Gastrocnemius medialis (tissue), 4 donors: ENCODE data around the gene TTLL5. TPM values are rescaled to one million over a fixed set of nuclear protein-coding genes. Genes with fewer than 3 reads are reported as not detected.

Experiments
- ATAC-seq, 2 donors: fragments of 150-250 bp; one replicate each; pipeline ENCODE4 v1.9.1; 2016
- DNase-seq, 2 donors: peaks; one replicate each; pipeline ENCODE4 v3.0.0-alpha.2; 2019
- H3K27ac ChIP-seq, 4 donors: fragments of 200-600 bp; sonication (generic); 1 replicate in 1 of 4; 2 replicates in 3 of 4; pipeline ENCODE4 v1.5.1; 2016 to 2018; ENCODE audit warnings: mild to moderate bottlenecking in 2 of 4, moderate library complexity in 1 of 4
- H3K27me3 ChIP-seq, 3 donors: fragments of 200-600 bp; sonication (generic) in 2 of 3; 1 replicate in 1 of 3; 2 replicates in 2 of 3; pipeline versions ENCODE4 v1.5.1 to v1.6.0; 2016 to 2019; ENCODE audit warnings: mild to moderate bottlenecking in 1 of 3, moderate library complexity in 1 of 3
- H3K36me3 ChIP-seq, 2 donors: fragments of 200-600 bp; sonication (generic) in 1 of 2; one replicate each; pipeline ENCODE4 v1.5.1; 2017 to 2018
- H3K4me1 ChIP-seq, 2 donors: fragments of 200-600 bp; sonication (generic) in 1 of 2; one replicate each; pipeline ENCODE4 v1.5.1; 2016 to 2017; ENCODE audit warnings: mild to moderate bottlenecking in 2 of 2
- H3K4me3 ChIP-seq, 4 donors: fragments of 200-600 bp; sonication (generic) in 3 of 4; 1 replicate in 1 of 4; 2 replicates in 3 of 4; pipeline ENCODE4 v1.5.1; 2016 to 2019; ENCODE audit warnings: mild to moderate bottlenecking in 2 of 4
- H3K9me3 ChIP-seq, 3 donors: fragments of 200-600 bp; sonication (generic) in 2 of 3; 1 replicate in 1 of 3; 2 replicates in 2 of 3; pipeline ENCODE4 v1.5.1; 2016 to 2019
- POLR2A ChIP-seq, 2 donors: fragments of 450-650 bp; IDR thresholded peaks; one replicate each; pipeline ENCODE4 v1.6.1; 2017; ENCODE audit warnings: antibody characterized with exemption in 2 of 2, mild to moderate bottlenecking in 2 of 2, moderate library complexity in 2 of 2
- in situ Hi-C, 4 donors: fragments of 200-750 bp; cut with MboI; loops; one replicate each; pipeline versions ENCODE4 v1.15.0 to v1.8.0; 2017; ENCODE audit warnings: low sequenced_read_pairs in 4 of 4
- intact Hi-C: fragments of 100-400 bp; cut with DNase I; formaldehyde crosslinking; loops from one replicate; pipeline ENCODE4 v1.15.1; 2023; ENCODE audit warnings: low total_unique reads
- total RNA-seq, 4 donors: library from RNA; depleted of rRNA; stranded (reverse); fragments of >200 nt; gene quantifications; one replicate each; pipeline versions ENCODE4 v1.1.0 to v1.2.3, GENCODE V29; 2016
- TF ChIP-seq, protein P1 (sequence below), 5 experiments: fragments of 450-650 bp in 3 of 5; fragments of 200-600 bp in 2 of 5; sonication (generic) in 2 of 5; IDR thresholded peaks in 4 of 5; conservative IDR thresholded peaks in 1 of 5; 1 replicate in 4 of 5; 2 replicates in 1 of 5; pipeline ENCODE4 v1.5.1; 2016 to 2019; ENCODE audit warnings: antibody characterized with exemption in 5 of 5, mild to moderate bottlenecking in 3 of 5, moderate library complexity in 3 of 5

Gene TTLL5
- total RNA-seq, 4 donors from 2014 or later = 9.1 to 36.0 (median 16.4) TPM

GRCh38 chr14:75727124-75727523 lies 66.1 kb downstream of the TTLL5 start:
- H3K9me3 ChIP-seq = no peaks in the 10 kb centered on the region
- H3K27ac ChIP-seq = no peak overlapping the region
- intact Hi-C loops = no loop called here
- peaks cover 25 to 30% of the 10 kb centered on the region in 2 donors for H3K4me1 ChIP-seq
- ATAC-seq (no peak), DNase-seq (no peak)
- no peak for TF ChIP-seq POLR2A (IDR thresholded peaks at IDR 0.05)
- TF ChIP-seq, protein P1, sequence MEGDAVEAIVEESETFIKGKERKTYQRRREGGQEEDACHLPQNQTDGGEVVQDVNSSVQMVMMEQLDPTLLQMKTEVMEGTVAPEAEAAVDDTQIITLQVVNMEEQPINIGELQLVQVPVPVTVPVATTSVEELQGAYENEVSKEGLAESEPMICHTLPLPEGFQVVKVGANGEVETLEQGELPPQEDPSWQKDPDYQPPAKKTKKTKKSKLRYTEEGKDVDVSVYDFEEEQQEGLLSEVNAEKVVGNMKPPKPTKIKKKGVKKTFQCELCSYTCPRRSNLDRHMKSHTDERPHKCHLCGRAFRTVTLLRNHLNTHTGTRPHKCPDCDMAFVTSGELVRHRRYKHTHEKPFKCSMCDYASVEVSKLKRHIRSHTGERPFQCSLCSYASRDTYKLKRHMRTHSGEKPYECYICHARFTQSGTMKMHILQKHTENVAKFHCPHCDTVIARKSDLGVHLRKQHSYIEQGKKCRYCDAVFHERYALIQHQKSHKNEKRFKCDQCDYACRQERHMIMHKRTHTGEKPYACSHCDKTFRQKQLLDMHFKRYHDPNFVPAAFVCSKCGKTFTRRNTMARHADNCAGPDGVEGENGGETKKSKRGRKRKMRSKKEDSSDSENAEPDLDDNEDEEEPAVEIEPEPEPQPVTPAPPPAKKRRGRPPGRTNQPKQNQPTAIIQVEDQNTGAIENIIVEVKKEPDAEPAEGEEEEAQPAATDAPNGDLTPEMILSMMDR (IDR thresholded peaks at IDR 0.05 in 4 of 5, conservative IDR thresholded peaks at IDR 0.05 in 1 of 5) = no peak
- in situ Hi-C loops = no loop called here
- no peak overlapping the region for H3K4me3 ChIP-seq
- H3K27me3 ChIP-seq = no peaks in the 10 kb centered on the region
- H3K36me3 ChIP-seq = no peaks in the 10 kb centered on the region

DNA sequence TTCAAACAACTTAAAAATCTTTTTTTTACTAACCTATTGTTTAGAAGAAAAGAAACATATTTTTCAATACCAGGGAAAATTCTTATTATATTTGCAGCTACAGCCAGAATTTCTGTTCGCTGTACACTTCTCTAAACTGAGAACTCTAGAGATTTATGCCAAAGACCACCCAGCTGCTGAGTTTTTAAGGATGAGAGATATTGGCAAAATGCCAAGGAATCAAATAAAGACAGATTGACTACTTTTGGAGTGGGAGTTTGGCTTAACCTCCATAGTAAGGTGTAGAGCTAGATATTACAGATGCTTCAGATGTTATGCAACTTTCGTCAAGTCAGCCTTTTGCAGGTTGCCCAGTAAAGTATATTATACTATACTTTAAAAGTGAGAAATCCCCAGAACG lies 71.8 kb downstream of the TTLL5 start:
- H3K27ac ChIP-seq = no peak overlapping the region
- ATAC-seq = no peak
- H3K27me3 ChIP-seq = no peaks in the 10 kb centered on the region
- DNase-seq = no peak
- H3K9me3 ChIP-seq = no peaks in the 10 kb centered on the region
- no peaks in the 10 kb centered on the region for H3K4me1 ChIP-seq
- no peak overlapping the region for H3K4me3 ChIP-seq
- TF ChIP-seq, protein P1 (IDR thresholded peaks at IDR 0.05 in 4 of 5, conservative IDR thresholded peaks at IDR 0.05 in 1 of 5) = no peak
- TF ChIP-seq POLR2A (IDR thresholded peaks at IDR 0.05) = no peak
- no peaks in the 10 kb centered on the region for H3K36me3 ChIP-seq
- intact Hi-C loops = no loop called here
- in situ Hi-C loops = no loop called here

DNA sequence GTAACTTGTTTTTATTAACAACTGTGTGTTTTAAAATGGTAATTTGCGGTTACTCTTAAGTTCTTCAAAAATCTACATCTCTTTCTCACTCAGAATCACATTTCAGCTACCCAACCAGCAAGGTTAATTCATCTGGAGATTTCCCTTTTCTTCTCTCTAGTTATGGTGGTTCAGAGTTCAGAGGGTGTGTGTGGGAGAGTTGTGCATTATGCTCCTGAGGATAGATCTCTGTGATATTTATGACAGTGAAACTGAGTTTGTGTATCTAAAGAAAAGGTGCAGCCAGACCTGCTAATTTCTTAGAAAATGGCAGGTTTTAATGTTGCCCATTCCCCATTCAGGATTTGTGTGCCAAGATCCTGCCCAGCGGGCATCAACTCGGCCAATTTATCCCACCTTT lies 73.8 kb downstream of the TTLL5 start:
- DNase-seq (no peak), ATAC-seq (no peak)
- Histone ChIP-seq H3K4me3 (no peak overlapping the region), H3K27me3 (no peaks in the 10 kb centered on the region), H3K4me1 (no peaks in the 10 kb centered on the region), H3K27ac (no peak overlapping the region), H3K9me3 (no peaks in the 10 kb centered on the region), H3K36me3 (no peaks in the 10 kb centered on the region)
- in situ Hi-C loops (no loop called here), intact Hi-C loops (no loop called here)
- TF ChIP-seq POLR2A (IDR thresholded peaks at IDR 0.05) = no peak
- TF ChIP-seq, protein P1 (IDR thresholded peaks at IDR 0.05 in 4 of 5, conservative IDR thresholded peaks at IDR 0.05 in 1 of 5) = no peak

- Histone ChIP-seq H3K9me3 (no peaks in the 10 kb centered on the region), H3K4me3 (no peak overlapping the region), H3K27ac (no peak overlapping the region), H3K27me3 (no peaks in the 10 kb centered on the region), H3K4me1 (no peaks in the 10 kb centered on the region), H3K36me3 (no peaks in the 10 kb centered on the region)
- ATAC-seq (no peak), DNase-seq (no peak)
- intact Hi-C loops (no loop called here), in situ Hi-C loops (no loop called here)
- TF ChIP-seq POLR2A (IDR thresholded peaks at IDR 0.05) = no peak
Measured at GRCh38 chr14:75736845-75737485, 75.9 kb downstream of the TTLL5 start.

GRCh38 chr14:75738192-75738591 lies 77.1 kb downstream of the TTLL5 start:
- H3K27ac ChIP-seq = no peak overlapping the region

More at GRCh38 chr14:75738192-75738591, 77.1 kb downstream of the TTLL5 start:
- no peak overlapping the region for H3K4me3 ChIP-seq
- in situ Hi-C loops (no loop called here), intact Hi-C loops (no loop called here)
- H3K9me3 ChIP-seq = no peaks in the 10 kb centered on the region
- H3K36me3 ChIP-seq = no peaks in the 10 kb centered on the region
- TF ChIP-seq POLR2A (IDR thresholded peaks at IDR 0.05) = no peak
- TF ChIP-seq, protein P1 (IDR thresholded peaks at IDR 0.05 in 4 of 5, conservative IDR thresholded peaks at IDR 0.05 in 1 of 5) = no peak
- no peaks in the 10 kb centered on the region for H3K4me1 ChIP-seq
- DNase-seq (no peak), ATAC-seq (no peak)
- H3K27me3 ChIP-seq = no peaks in the 10 kb centered on the region
